Smooth muscle cell (in vitro differentiated cells): ENCODE measurements around the gene CYP4F3. TPM values are rescaled to one million over a fixed set of nuclear protein-coding genes. Genes with fewer than 3 reads are reported as not detected.

Experiments
- DNase-seq: peaks from one replicate; lab custom pipeline; 2025; ENCODE audit not compliant: unreplicated experiment; lab: John Stamatoyannopoulos, UW
- H2AFZ ChIP-seq: fragments of 200-600 bp; sonication (generic); 2 replicates; pipeline ENCODE4 v1.6.0; 2016; ENCODE audit warnings: antibody characterized with exemption, low read depth, mild to moderate bottlenecking
- H3F3A ChIP-seq: fragments of 200-600 bp; sonication (generic); 2 replicates; pipeline ENCODE4 v1.6.0; 2017; ENCODE audit warnings: antibody characterized with exemption, low read depth
- H3K27ac ChIP-seq: fragments of 200-600 bp; sonication (generic); 2 replicates; pipeline ENCODE4 v1.5.1; 2016; ENCODE audit warnings: low read depth, mild to moderate bottlenecking
- H3K27me3 ChIP-seq: fragments of 200-600 bp; sonication (generic); 2 replicates; pipeline ENCODE4 v1.6.1; 2016; ENCODE audit warnings: low read depth, mild to moderate bottlenecking
- H3K36me3 ChIP-seq: fragments of 200-600 bp; sonication (generic); 2 replicates; pipeline ENCODE4 v1.5.1; 2016; ENCODE audit warnings: low read depth
- H3K4me1 ChIP-seq: fragments of 200-600 bp; sonication (generic); 2 replicates; pipeline ENCODE4 v1.5.1; 2016; ENCODE audit warnings: low read depth
- H3K4me2 ChIP-seq: fragments of 200-600 bp; sonication (generic); 2 replicates; pipeline ENCODE4 v1.6.0; 2016; ENCODE audit warnings: mild to moderate bottlenecking
- H3K4me3 ChIP-seq: fragments of 200-600 bp; sonication (generic); 2 replicates; pipeline ENCODE4 v1.5.1; 2016; ENCODE audit warnings: mild to moderate bottlenecking
- H3K79me2 ChIP-seq: fragments of 200-600 bp; sonication (generic); 2 replicates; pipeline ENCODE4 v1.6.0; 2016; ENCODE audit warnings: low read depth, mild to moderate bottlenecking
- H3K9ac ChIP-seq: fragments of 200-600 bp; sonication (generic); 2 replicates; pipeline ENCODE4 v1.6.0; 2016; ENCODE audit warnings: low read depth
- H3K9me3 ChIP-seq: fragments of 200-600 bp; sonication (generic); replicated peaks from 2 replicates; pipeline ENCODE4 v1.5.1; 2016; ENCODE audit warnings: low read depth
- H4K20me1 ChIP-seq: fragments of 200-600 bp; sonication (generic); 2 replicates; pipeline ENCODE4 v1.6.0; 2016; ENCODE audit warnings: low read depth
- WGBS: methylation state at CpG from one replicate; pipeline ENCODE4 v1.1.7; 2016; ENCODE audit warnings: low lambda C conversion rate; 5-methylcytosine and 5-hydroxymethylcytosine counted together
- polyA plus RNA-seq: library from polyadenylated mRNA; unstranded; fragments of >200 nt; fragmentation: Nextera tagmentation; extraction: Ambion mirVana; gene quantifications from 2 replicates; pipeline ENCODE4 v1.2.1, GENCODE V29; 2016
- total RNA-seq: library from RNA; depleted of rRNA; stranded (reverse); fragments of >200 nt; gene quantifications from 2 replicates; pipeline ENCODE4 v1.2.3, GENCODE V29; 2014
- TF ChIP-seq, protein P1 (sequence below): fragments of 200-600 bp; sonication (generic); IDR thresholded peaks from 2 replicates; pipeline ENCODE4 v1.5.1; 2017; ENCODE audit warnings: borderline replicate concordance, mild to moderate bottlenecking, antibody characterized with exemption; ENCODE audit not compliant: insufficient read depth, poor library complexity, severe bottlenecking

CYP4F3 gene
- total and polyA plus RNA-seq, 2 experiments from 2014 or later = not detected

GRCh38 chr19:15622991-15623390 lies 17.7 kb upstream of the CYP4F3 start:
- WGBS = 80% methylated on average over 11 of the region's 11 CpGs

GRCh38 chr19:15623711-15624318 lies 16.9 kb upstream of the CYP4F3 start:
- Histone ChIP-seq H3F3A (no peaks in the 10 kb centered on the region), H3K9me3 (no peaks in the 10 kb centered on the region), H3K27me3 (no peaks in the 10 kb centered on the region), H3K9ac (no peak overlapping the region), H3K79me2 (no peaks in the 10 kb centered on the region), H3K4me2 (no peak overlapping the region), H3K4me1 (no peaks in the 10 kb centered on the region), H3K4me3 (no peak overlapping the region), H3K36me3 (no peaks in the 10 kb centered on the region), H2AFZ (no peak overlapping the region), H3K27ac (no peak overlapping the region), H4K20me1 (no peaks in the 10 kb centered on the region)
- no peak for DNase-seq
- 59% methylated on average over 9 of the region's 9 CpGs for WGBS
- TF ChIP-seq, protein P1, sequence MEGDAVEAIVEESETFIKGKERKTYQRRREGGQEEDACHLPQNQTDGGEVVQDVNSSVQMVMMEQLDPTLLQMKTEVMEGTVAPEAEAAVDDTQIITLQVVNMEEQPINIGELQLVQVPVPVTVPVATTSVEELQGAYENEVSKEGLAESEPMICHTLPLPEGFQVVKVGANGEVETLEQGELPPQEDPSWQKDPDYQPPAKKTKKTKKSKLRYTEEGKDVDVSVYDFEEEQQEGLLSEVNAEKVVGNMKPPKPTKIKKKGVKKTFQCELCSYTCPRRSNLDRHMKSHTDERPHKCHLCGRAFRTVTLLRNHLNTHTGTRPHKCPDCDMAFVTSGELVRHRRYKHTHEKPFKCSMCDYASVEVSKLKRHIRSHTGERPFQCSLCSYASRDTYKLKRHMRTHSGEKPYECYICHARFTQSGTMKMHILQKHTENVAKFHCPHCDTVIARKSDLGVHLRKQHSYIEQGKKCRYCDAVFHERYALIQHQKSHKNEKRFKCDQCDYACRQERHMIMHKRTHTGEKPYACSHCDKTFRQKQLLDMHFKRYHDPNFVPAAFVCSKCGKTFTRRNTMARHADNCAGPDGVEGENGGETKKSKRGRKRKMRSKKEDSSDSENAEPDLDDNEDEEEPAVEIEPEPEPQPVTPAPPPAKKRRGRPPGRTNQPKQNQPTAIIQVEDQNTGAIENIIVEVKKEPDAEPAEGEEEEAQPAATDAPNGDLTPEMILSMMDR = no peak

More at GRCh38 chr19:15622991-15623390, 17.7 kb upstream of the CYP4F3 start:
- Histone ChIP-seq H2AFZ (no peak overlapping the region), H4K20me1 (no peaks in the 10 kb centered on the region), H3F3A (no peaks in the 10 kb centered on the region), H3K9me3 (no peaks in the 10 kb centered on the region), H3K36me3 (no peaks in the 10 kb centered on the region), H3K4me1 (no peaks in the 10 kb centered on the region), H3K4me2 (no peak overlapping the region), H3K4me3 (no peak overlapping the region), H3K27ac (no peak overlapping the region), H3K27me3 (no peaks in the 10 kb centered on the region), H3K9ac (no peak overlapping the region), H3K79me2 (no peaks in the 10 kb centered on the region)
- DNase-seq = no peak
- TF ChIP-seq, protein P1 = no peak

GRCh38 chr19:15628236-15629002 lies 12.3 kb upstream of the CYP4F3 start:
- no peak overlapping the region for H2AFZ ChIP-seq
- peaks cover 7% of the 10 kb centered on the region for H3K9me3 ChIP-seq
- TF ChIP-seq, protein P1 = no peak
- H3K79me2 ChIP-seq = no peaks in the 10 kb centered on the region
- no peaks in the 10 kb centered on the region for H4K20me1 ChIP-seq
- no peaks in the 10 kb centered on the region for H3K27me3 ChIP-seq
- DNase-seq = no peak
- no peak overlapping the region for H3K4me3 ChIP-seq
- H3K27ac ChIP-seq = no peak overlapping the region
- WGBS = 73% methylated on average over 22 of the region's 22 CpGs
- H3K36me3 ChIP-seq = no peaks in the 10 kb centered on the region
- H3K4me2 ChIP-seq = no peak overlapping the region
- H3K4me1 ChIP-seq = no peaks in the 10 kb centered on the region
- no peak overlapping the region for H3K9ac ChIP-seq
- no peaks in the 10 kb centered on the region for H3F3A ChIP-seq
